NCI-H146 treated with DMSO at 0.1 percent for 48 hours (cell line): Measurements from ENCODE around the gene TALDO1.

Experiments used
- DNase-seq: peaks from one replicate; lab custom pipeline; 2025; ENCODE audit not compliant: unreplicated experiment; lab: John Stamatoyannopoulos, UW

The TALDO1 gene

GRCh38 chr11:747158-748006 is at the start of gene TALDO1:
TSS of gene TALDO1 (plus strand) at chr11:747464. CDS start at chr11:747482, 18 bp downstream.
- DNase-seq = peak; percentile 79

DNA sequence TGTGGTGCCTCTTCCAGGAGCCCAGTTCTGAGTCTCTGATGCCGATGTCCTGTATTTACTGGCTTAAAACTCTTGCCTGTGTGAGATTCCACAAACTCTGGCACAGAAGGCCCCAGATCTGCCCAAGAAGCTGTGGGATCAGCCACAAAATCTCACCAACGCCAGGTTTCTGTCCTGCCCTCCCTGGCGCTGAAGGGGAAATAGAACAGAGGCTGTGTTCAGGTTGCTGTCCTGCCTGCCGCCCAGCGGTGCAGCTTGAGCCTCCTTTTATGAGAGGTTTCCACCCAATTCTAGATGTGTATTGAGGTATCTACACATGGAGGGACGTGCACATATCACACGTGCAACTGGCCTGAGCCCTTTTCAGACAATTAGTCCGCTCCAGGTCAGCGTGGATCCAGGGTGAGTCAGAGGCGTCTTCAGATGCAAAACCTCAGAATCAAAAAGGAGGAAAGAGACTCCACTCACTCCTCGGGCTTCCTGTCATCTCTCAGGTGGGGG is 49.4 kb upstream of the TALDO1 start:
- DNase-seq = no peak

GRCh38 chr11:698493-699115 is 48.7 kb upstream of the TALDO1 start:
- no peak for DNase-seq

GRCh38 chr11:699116-699508 is 48.2 kb upstream of the TALDO1 start:
- no peak for DNase-seq

GRCh38 chr11:699753-700152 is 47.5 kb upstream of the TALDO1 start:
- DNase-seq = no peak

DNA sequence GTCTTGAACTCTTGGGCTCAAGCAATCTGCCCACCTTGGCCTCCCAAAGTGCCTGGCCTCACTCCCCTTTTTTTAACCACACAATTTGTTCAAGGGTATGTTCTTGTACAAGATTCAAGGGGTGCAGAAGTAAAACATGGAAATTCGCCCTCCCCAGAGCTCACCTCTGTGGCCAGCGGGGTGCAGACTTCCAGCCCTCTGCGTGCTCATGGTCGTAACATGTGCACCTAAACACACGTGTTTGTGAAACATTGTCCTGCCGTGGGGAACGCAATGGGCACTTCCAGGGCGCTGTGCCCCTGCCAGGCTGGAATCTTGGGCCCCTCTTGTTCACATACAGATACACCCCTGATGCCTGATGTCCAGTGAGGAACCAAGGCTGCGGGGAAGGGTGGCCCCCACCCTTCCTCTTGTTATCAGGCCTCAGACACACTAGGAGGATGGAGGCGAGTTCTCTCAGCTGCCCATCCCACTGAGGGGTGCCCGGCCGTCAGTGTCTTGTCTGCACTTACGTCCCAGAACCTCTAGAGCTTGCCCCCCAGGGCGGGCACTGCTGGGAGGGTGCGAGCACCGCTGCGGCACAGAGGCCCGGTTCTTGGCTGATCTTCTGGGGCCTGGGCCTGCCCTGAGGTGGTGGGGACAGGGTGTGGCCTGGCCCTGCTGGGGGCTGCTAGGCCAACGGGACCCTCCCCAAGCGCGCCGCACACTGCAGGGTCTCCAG is 45.4 kb upstream of the TALDO1 start:
- DNase-seq = no peak

- DNase-seq = no peak
These were observed 44.5 kb upstream of the TALDO1 start for GRCh38 chr11:702462-703461.

DNA sequence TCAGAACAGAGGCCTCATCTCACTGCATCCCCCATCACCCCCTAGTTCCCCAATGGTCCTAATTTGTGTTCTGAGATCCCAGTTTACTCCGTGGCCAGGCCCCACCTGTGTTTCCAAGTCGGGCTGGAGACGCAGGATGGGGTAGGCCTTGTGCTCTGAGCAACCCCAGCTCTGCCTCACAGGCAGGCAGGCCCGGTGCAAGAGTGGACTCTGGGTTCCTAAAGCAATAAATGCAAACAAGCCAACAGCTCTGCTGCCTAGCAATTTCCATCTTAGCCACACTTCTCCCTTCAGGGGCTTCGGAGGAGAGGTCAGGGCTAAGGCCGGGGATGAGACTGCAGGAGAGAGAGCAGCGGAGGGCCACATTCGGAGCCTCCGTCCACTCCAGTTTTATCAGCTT is 43.8 kb upstream of the TALDO1 start:
- DNase-seq = no peak

DNA sequence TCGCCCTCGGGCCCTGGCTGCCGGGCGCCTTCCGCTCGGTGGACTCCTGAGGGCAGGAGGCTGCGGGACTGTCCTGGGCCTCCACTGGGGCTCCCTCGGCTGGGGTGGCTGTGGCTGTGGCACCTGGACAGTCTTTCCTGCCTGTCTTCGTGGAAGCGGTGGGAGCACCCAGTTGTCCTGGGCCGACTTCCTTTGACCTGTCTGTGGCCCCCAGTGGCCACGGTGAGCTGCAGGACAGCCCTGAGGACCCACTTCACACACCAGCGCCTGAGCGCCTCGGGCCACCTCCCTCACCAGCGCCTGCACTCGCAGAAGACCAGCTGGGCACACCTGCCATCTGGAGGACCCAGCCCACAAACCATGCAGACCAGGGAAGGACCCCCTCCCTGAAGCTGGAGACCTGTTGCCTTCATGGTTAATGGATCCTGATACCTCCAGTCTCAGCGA is 43.0 kb upstream of the TALDO1 start:
- no peak for DNase-seq

DNA sequence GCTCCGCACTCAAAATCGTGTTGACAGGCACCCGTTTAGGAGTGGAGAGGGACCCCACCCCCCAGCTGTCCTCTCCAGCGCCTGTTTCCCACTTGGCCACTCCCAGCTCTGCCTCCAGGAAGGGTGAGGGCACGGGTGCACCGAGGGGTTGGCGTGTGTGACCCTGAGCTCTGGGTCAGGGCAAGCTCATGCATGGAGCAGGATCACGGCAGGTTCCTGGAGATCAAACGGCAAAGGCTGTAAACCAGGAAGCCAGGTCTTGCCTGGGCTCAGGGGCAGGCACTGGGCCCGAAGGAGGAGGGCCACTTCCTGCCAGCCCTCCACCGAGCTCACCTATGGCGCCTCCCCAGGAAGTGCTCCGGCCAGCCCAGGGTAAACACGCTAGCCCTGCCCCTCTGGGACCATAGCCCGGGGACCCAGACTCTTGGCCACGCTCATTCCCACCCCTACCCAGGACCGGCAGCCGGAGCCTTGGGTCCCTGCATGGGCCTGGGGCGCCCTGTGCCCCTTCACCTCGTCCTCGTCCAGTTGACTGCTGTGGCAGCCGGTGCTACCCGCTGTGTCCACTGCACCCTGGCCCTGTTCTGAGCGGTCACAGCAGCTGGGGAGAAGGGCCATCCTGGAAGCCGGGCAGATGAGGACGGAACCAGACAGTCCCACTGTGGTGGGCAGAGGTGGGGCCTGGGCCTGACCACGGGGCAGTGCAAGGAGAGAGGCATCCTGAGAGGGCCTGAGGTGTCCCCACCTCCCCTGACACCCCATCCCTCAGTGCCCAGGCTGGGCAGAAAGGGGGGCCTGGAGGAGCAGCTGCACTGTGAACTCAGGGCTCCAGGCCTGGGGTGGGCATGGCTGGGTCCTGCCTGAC is 42.3 kb upstream of the TALDO1 start:
- no peak for DNase-seq

DNA sequence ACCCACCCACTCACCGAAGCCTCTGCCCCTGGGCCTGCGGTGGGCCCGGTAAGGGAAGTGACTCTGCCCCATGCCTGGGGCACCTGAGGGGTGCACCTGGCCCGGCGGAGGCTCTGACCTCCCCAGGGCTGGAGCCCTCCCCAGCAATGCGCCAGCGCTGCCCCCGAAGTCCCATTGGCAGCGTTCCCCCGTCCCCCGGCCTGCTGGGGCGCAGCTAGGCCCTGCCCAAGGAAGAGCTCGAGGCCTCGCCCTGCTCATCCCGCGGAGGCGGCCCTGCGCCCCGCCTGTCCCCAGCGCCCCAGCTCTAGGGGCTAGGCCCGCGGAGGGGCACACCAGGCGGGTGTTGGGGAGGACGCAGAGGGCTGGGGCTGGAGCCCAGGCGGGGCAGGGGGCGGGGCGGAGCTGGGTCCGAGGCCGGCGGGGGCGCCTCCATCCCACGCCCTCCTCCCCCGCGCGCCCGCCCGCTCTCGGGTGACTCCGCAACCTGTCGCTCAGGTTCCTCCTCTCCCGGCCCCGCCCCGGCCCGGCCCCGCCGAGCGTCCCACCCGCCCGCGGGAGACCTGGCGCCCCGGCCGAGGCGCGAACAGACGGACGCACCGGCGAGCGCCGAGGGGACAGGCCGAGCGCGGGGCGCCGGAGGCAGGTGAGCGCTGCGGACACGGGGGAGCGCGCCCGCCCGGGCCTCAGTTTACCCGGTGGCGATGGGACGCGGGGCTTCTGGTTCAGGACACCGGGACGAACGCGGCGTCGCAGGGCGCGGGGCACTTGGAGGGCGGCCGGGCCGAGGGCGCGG is 41.4 kb upstream of the TALDO1 start, which contains the start of gene EPS8L2:
Gene EPS8L2, plus strand, starts transcription at position 586 of the 793 bp plus-strand sequence. CDS start 3,177 bp downstream, outside the sequence.
- DNase-seq = no peak

GRCh38 chr11:706439-706956 is 40.8 kb upstream of the TALDO1 start:
- DNase-seq = no peak

DNA sequence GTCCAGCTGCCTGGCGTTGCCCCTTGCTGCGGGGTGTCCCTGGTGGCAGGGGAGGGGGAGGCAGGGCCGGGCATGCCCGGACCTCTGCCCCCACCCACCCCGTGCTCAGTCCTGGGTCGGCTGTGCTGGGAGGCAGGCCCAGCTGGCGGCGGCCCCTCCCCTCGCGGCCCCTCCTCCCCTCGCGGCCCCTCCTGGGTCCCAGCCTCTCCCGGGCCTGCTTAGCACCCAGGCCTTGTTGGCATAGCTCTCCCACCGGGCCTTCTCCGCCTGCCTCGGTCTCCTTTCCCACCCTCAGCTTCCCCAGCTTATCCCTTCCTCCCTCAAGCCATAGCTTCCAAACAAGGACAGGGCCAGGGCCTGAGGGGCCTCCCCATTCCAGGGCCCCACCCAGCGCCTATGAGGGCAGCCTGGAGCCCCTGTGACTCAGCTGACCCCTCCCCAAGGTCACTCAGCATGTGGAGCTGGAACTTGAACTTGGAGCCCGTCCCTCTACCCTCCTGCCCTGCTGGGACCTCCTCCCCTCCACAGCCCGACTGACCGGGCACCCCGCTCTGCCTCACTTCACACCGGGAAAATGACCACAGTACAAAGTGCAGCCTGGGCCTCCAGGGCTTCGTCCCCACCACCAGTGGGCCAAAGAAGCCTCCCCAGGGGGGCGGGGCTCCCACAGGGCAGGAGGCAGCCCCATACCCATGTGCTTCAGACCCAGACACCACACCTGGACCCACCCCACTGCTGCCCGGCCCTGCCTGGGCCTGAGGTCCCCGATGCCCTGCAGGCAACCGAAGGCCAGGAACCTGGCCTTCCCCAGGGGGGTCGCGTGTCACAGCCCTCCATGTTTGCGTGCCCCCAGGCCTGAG is 40.1 kb upstream of the TALDO1 start:
- DNase-seq = no peak

DNA sequence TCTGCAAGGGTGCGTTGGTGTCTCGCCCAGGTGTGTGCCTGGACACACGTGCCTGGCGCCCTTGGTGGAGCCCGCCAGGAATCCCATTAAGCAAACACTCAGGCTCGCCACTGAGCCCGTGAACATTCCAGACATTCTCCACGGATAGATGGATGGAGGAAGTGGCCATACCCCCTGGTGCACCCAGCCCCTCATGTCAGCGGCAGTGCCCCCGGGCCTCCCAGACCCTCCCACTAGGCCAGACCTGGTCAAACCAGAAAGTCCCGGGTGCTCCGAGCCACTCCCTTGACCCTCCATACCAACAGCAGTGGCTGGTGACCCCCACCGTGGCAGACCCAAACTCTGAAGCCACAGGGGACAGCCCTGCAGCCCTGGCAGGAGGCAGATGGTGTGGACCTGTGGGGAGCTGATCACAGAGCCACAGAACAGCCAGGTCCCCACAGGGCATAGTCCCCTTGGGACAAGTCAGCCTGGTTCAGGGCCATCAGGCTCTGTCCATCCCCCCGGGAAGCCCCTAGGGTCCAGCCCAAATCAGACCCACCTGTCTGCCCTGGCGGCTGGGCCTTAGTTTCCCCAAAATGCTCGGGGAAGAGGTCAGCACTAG is 39.3 kb upstream of the TALDO1 start:
- DNase-seq = no peak

DNA sequence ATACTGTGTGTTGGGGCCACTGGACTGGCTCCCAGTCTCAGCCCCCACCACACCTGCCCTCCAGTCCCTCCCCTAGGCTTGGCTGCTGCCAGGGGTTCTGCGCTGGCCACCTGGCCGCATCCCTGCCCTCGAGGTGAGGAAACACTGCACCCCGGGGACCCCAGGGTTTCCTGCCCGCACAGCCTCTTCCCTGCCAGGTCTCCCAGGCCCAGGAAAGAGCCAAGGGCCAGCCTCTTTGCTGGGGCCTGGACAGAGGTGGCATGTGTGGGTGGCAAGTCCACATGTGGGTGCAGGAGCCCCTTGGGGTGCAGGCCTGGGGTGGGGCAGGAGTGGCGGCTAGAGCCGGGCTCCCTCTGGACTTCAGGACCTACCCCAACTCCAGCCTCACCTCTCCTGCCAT is 38.8 kb upstream of the TALDO1 start:
- DNase-seq = no peak

- no peak for DNase-seq
These were observed 37.9 kb upstream of the TALDO1 start for GRCh38 chr11:709109-709997.
